Osteocyte (in vitro differentiated cells): ENCODE results near the gene MEG3. TPM values are rescaled to one million over a fixed set of nuclear protein-coding genes. Genes with fewer than 3 reads are reported as not detected.

Experiments
- DNase-seq: peaks from one replicate; pipeline ENCODE4 v3.0.0; 2021; ENCODE audit warnings: mixed read lengths; ENCODE audit not compliant: unreplicated experiment; ENCODE audit errors: extremely low spot score
- H3K27ac Mint-ChIP-seq: one replicate; pipeline ENCODE4 v1.8.0; 2021; ENCODE audit warnings: mild to moderate bottlenecking, mixed read lengths; ENCODE audit not compliant: unreplicated experiment
- H3K27me3 Mint-ChIP-seq: one replicate; pipeline ENCODE4 v1.8.0; 2021; ENCODE audit warnings: mixed read lengths; ENCODE audit not compliant: unreplicated experiment
- H3K36me3 Mint-ChIP-seq: one replicate; pipeline ENCODE4 v1.8.0; 2021; ENCODE audit warnings: mixed read lengths; ENCODE audit not compliant: unreplicated experiment
- H3K4me1 Mint-ChIP-seq: one replicate; pipeline ENCODE4 v1.8.0; 2021; ENCODE audit warnings: mixed read lengths; ENCODE audit not compliant: unreplicated experiment
- H3K4me3 Mint-ChIP-seq: one replicate; pipeline ENCODE4 v1.8.0; 2021; ENCODE audit warnings: mild to moderate bottlenecking, moderate library complexity, mixed read lengths; ENCODE audit not compliant: unreplicated experiment
- H3K9me3 Mint-ChIP-seq: one replicate; pipeline ENCODE4 v1.8.0; 2021; ENCODE audit warnings: mixed read lengths; ENCODE audit not compliant: unreplicated experiment
- total RNA-seq: library from RNA; stranded (reverse); gene quantifications from 2 replicates; pipeline ENCODE4 v1.2.1, GENCODE V29; 2021
- TF ChIP-seq, protein P1 (sequence below): fragments of 200-600 bp; sonication (generic); IDR thresholded peaks from 2 replicates; pipeline ENCODE4 v1.5.0; 2021; ENCODE audit warnings: antibody characterized with exemption, mild to moderate bottlenecking, moderate library complexity

MEG3 gene
- total RNA-seq, 1 donor from 2014 or later: not detected

DNA sequence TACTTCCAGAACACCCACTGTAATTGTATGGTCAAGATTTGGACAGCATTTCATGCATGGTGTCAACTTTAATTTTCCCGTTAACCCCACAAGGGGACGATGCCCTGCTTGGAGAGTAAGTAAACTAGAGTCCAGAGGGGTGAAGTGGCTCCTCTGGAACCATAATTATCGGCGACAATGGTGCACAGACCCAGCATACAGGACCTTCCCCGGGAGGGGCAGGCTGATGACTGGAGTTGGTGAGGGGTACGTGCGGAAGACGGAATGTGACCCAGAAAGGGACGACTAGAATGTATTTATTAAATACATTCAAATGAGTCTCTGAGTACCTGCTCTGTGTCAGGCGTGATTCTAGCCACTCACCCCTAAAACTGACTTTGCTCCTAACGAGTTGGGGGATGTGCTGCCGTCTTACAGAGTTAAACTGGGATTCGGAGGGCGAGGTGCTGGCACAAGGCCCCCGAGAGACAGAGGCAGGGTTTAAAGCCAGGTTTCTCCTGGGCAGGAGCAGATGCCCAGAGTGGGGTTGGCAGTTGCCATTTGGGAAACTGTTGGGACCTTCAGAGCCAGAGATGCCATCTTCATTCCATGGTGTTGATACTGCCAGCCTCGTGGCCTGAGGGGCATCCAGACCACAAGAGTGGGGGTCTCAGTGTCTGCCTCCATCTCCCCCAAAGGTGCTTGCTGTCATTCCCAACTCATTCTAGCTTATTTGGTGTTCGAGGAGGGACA, 66.7 kb downstream of the MEG3 start:
- Mint-ChIP-seq H3K36me3 (no peaks in the 10 kb centered on the region), H3K9me3 (no peaks in the 10 kb centered on the region), H3K27ac (no peak overlapping the region), H3K4me3 (no peak overlapping the region), H3K4me1 (peaks cover 3% of the 10 kb centered on the region), H3K27me3 (peaks cover 38% of the 10 kb centered on the region)
- TF ChIP-seq, protein P1, sequence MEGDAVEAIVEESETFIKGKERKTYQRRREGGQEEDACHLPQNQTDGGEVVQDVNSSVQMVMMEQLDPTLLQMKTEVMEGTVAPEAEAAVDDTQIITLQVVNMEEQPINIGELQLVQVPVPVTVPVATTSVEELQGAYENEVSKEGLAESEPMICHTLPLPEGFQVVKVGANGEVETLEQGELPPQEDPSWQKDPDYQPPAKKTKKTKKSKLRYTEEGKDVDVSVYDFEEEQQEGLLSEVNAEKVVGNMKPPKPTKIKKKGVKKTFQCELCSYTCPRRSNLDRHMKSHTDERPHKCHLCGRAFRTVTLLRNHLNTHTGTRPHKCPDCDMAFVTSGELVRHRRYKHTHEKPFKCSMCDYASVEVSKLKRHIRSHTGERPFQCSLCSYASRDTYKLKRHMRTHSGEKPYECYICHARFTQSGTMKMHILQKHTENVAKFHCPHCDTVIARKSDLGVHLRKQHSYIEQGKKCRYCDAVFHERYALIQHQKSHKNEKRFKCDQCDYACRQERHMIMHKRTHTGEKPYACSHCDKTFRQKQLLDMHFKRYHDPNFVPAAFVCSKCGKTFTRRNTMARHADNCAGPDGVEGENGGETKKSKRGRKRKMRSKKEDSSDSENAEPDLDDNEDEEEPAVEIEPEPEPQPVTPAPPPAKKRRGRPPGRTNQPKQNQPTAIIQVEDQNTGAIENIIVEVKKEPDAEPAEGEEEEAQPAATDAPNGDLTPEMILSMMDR: no peak
- peak; percentile 71 for DNase-seq

DNA sequence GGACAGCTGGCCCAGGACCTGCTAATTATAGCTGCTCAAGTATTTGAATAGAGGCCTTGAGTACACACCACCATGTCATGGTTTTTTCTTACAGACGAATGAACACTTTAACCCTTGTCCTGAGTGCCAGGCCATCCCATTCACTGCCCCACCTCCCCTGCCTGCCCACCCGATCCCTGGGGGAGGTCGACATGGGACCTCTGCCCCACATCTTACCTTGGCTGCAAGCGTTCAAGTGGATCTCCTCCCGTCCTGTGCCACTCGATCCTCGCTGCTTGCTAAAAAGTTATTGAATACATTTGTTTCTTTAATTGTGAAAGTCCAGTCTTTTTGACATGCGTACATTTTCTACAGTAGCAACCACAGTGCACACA, 67.3 kb downstream of the MEG3 start:
- no peak overlapping the region for H3K4me3 Mint-ChIP-seq
- TF ChIP-seq, protein P1: no peak
- H3K9me3 Mint-ChIP-seq: no peaks in the 10 kb centered on the region
- peak; percentile 71 for DNase-seq
- no peaks in the 10 kb centered on the region for H3K36me3 Mint-ChIP-seq
- no peak overlapping the region for H3K27ac Mint-ChIP-seq
- H3K27me3 Mint-ChIP-seq: peaks cover 36% of the 10 kb centered on the region
- no peaks in the 10 kb centered on the region for H3K4me1 Mint-ChIP-seq

DNA sequence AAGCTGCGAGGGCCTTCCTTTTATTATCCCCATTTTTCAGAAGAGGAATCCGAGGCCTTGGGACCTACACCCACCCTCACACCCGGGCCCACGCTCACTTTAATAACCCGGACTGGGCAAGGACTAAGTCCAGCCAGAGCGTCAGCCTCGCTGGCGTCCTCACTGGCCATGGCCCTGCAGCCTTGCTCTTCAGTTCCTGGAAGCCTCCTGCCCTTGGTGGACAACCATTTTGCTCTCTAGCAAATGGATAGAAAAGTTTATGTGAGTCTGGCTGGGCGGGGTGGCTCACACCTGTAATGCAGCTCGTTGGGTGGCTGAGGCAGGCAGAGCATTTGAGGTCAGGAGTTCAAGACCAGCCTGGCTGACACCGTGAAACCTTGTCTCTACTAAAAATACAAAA, 67.8 kb downstream of the MEG3 start:
- Mint-ChIP-seq H3K27ac (no peak overlapping the region), H3K4me1 (no peaks in the 10 kb centered on the region), H3K9me3 (no peaks in the 10 kb centered on the region), H3K36me3 (no peaks in the 10 kb centered on the region), H3K27me3 (peaks cover 35% of the 10 kb centered on the region), H3K4me3 (no peak overlapping the region)
- TF ChIP-seq, protein P1: no peak
- peak; percentile 65 for DNase-seq

DNA sequence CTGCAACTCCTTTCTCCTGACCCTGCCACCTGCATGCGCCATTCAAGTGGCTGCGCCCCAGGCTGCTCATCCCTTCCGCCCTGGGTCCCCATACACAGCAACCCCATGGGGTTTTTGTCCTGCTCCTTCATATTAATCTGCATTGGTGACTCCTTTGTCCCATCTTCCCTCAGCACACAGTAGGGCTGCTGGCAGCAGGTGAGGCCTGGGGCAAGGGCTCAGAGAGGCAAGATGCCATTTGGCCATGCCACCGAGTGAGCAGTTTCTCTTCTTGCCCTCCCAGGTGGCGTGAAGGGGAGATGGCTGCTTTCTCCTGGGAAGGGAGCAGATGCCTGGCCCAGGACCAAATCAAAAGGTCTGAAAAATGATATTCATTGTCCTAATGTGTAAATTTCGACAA, 68.5 kb downstream of the MEG3 start:
- peak; percentile 64 for DNase-seq
- Mint-ChIP-seq H3K4me1 (peaks cover 3% of the 10 kb centered on the region), H3K27ac (no peak overlapping the region), H3K4me3 (no peak overlapping the region), H3K27me3 (peaks cover 35% of the 10 kb centered on the region), H3K9me3 (no peaks in the 10 kb centered on the region), H3K36me3 (no peaks in the 10 kb centered on the region)
- TF ChIP-seq, protein P1: no peak

DNA sequence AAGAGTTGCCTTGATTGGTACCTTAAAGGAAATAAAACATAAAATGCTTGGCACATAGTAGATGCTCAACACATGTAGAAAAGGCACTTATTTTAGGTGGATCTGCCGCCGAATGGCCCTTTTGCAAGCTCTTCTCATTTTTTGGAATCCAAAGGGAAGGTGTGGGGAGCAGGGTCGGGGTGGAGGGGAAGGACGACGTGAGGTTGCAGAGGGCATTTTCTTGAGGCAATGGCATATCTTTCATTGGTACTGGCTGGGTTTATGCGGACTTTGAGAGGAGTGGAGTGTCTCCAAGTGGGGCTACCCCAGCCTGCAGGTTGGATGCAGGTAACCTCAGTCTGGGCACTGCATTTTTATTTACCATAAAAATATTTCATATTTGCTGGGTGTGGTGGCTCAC, 69.5 kb downstream of the MEG3 start:
- Mint-ChIP-seq H3K4me1 (peaks cover 6% of the 10 kb centered on the region), H3K27ac (no peak overlapping the region), H3K9me3 (no peaks in the 10 kb centered on the region), H3K36me3 (no peaks in the 10 kb centered on the region), H3K4me3 (no peak overlapping the region), H3K27me3 (peaks cover 43% of the 10 kb centered on the region)
- TF ChIP-seq, protein P1: no peak
- DNase-seq: no peak
